Measurements from ENCODE around the gene CATSPER1.

CATSPER1 gene

GRCh38 chr11:66002648-66003225, 23.5 kb downstream of the CATSPER1 start:
- no peak for DNase-seq (ENCODE audit: low read depth in 2 of 2)

DNA sequence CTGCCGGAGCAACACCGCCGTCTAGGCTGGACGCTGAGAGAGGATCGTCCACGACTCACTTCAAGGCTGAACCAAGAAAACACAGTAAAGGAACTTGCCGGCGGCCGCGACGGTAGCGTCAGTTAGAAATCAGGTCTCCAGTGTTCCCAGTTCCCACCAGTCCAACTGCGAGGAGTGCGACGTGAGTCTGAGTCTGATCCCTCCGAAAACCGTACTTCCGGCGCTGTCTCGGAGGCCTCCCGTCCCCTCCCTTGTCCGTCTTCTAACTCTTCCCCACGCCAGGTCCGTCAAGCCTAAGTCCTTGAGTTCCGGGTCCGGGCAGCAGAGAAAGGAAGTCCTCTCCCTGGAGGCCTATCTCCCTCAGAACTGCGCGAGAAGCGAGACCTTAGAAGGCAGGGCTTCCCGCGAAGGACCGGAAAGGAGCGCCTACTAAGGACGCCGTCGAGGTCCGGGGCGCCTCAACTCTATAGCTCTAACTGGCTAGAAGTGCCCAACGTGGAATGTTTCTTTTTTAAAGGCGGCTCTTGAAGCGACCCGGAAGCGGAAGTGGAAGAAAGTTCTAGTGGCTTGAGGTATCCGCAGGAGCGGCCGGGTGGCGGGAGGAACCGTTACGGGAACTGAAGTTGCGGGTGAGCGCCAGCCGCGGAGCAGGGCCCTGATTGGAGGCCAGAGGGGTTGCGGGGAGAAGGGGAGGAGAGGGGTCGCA, 24.2 kb downstream of the CATSPER1 start, which contains the start of the genes BANF1 and EIF1AD:
Gene BANF1 (plus strand): TSS at position 562 of the 706 bp plus-strand sequence. CDS start 748 bp downstream, outside the sequence.
Gene EIF1AD (minus strand): TSS at position 216 of the 706 bp plus-strand sequence. CDS start 1,768 bp downstream, outside the sequence.
- DNase-seq (ENCODE audit: low read depth in 2 of 2) = peak; percentile 88 to 89

DNA sequence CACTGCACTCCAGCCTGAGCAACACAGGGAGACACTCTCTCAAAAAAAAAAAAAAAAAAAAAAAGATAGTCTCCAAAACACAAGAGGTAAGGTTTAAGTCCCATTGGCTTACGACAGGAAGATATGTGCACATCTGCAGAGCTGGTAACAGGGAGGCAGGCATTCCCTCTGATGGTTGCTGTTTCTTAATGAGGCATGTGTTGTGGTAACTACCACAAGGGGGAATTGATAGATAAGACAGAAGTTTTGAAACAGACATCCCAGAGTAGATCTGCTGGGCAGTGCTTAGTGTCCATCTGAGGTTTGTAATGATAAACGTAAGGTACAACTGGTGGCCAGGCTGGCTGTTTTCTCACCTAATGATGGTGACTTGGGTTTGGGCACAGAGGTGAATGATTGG, 29.0 kb downstream of the CATSPER1 start:
- DNase-seq (ENCODE audit: low read depth in 2 of 2) = no peak

GRCh38 chr11:65992056-65992455, 34.2 kb downstream of the CATSPER1 start:
- no peak for DNase-seq (ENCODE audit: low read depth in 2 of 2)

DNA sequence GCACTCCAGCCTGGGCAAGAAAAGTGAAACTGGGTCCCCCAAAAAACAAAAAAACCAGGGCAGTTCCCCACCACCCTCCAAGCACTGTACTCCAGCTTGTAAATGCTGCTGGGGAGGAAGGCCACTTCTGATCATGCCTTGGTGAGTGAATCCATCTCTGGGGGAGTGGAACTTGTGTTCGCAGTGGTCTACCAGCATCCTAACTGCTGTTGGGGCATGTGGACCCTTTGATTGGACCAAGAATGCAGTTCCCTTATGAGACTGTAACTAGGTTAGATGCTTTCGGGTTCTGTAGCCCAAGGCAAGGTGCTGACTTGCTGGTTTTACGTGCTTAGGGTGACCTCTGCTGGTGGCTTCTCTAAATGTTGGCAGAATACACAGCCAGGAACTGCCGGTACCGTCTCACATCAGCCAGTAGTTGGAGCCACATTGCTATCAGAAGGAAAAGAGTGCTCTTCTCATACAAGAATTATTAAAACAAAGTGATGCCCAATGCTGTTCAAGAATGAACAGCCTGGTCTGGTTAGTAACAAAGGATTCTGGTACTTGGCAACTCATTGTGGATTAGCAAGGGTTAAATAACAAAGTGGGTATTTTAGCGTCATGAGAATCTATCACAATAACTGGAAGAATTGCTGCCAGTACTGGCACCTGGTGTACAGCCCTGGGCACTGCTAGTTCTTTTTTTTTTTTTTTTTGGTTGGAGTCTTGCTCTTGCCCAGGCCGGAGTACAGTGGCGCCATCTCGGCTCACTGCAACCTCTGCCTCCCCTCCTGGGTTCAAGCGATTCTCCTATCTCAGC, 37.3 kb downstream of the CATSPER1 start:
- peak; percentile 77 to 78 for DNase-seq (ENCODE audit: low read depth in 2 of 2)

GRCh38 chr11:65987336-65987735, 38.9 kb downstream of the CATSPER1 start:
- DNase-seq (ENCODE audit: low read depth in 2 of 2) = no peak

DNA sequence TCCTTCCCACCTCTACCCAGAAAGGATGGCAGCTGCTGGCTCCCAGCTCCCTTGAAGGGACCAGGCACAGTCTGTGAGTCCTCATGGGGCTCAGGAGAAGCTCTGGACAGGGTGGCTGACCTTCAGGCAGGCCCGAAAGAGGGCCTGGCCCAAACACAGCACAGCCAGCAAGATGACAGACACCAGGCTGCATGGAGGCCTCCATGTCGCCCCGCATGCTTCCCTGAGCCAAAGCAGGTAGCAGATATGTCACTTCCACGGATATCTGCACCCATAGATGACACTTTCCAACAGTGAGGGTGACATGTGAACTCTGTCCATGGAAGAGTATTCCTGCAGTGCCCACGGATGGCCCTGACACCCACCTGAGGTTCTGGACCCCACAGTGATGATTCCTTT, 42.7 kb downstream of the CATSPER1 start:
- no peak for DNase-seq (ENCODE audit: low read depth in 2 of 2)

- DNase-seq (ENCODE audit: low read depth in 2 of 2) = no peak
These were observed 43.3 kb downstream of the CATSPER1 start for GRCh38 chr11:65982824-65983588.

- no peak for DNase-seq (ENCODE audit: low read depth in 2 of 2)
These were observed 44.1 kb downstream of the CATSPER1 start for GRCh38 chr11:65981972-65982823.

DNA sequence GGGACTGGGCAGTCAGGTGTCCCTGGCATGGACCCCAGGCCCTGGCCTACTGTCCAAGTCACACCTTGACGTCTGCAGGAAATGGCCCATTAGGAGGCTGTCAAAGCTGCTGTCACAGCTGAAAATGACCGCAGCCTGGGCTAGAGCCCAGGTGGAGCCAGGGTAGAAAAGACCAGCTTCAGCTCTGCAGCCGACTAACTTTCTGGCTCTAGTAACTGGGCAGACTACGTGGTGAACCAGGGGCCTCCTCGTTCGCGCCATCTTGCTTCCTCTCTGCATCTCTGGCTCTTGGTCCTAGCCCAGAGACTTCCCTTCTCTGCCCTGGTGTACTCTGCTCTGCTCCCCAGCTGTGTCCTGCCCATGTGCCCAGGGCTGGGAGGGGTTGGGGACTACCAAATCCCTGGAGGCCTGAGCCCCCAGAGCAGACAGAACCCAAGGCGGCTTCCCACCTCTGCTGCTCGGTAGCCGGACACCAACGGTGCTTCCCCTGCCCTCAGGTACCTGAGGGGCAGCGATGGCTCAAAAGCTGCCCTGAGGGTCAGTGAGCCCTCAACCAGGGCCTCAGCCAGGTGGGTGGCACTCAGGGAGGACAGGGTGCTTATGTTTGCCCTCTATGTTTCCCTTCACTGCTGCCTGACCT, 45.1 kb downstream of the CATSPER1 start:
- no peak for DNase-seq (ENCODE audit: low read depth in 2 of 2)

DNA sequence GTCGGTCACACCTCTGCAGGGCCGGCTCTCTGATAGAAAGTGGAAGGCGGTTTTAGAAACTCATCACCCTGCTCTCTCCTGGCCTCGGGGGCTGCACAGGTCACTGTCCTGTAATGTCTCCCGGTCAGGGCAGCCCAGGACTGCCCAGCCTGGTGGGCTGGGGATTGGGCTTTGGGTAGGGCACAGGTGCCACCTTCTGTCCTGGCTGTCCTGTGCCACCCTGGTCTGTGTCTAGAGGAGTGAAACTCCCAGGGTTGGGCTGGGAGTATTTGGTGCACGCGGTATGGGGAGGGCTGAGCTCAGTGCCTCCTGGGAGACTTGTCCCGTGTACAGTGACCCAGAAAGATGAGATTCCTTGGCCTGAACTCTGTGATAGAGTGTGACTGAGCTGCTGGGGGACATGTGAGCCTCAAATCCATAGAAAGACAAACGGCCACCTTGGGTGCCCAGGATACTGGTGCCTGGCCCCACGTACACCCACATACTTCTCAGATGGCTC, 47.0 kb downstream of the CATSPER1 start:
- DNase-seq (ENCODE audit: low read depth in 2 of 2) = no peak

DNA sequence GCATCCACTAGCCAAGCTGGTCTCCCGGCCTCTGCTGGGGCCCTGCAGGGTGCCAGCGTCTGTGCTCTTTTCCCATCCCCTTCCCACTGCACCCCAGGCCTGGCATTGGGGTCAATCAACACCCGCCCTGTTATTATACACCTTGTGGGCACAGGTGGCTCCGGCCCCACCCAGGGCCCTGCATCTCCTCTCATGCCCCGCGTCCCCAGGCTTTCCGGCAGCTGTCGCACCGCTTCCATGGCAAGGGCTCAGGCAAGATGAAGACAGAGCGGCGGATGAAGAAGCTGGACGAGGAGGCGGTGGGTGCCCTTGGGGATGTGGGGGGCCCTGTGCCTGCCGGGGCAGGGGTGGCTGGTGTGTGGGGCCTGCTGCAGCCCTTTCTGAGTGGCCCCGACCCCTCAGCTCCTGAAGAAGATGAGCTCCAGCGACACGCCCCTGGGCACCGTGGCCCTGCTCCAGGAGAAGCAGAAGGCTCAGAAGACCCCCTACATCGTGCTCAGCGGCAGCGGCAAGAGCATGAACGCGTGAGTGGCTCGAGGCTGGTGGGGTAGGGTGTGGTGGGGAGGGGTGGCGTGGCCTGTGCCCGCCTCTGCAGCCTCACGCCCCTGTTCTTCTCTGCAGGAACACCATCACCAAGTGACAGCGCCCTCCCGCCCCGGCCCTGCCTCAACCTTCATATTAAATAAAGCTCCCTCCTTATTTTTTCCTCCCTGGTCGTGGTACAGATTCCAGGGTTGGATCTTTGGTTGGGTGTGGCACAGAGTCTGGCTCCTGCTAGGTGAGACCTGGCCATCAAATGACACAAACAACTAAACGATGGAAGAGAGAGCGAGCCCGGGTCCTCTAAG, 47.7 kb downstream of the CATSPER1 start:
- no peak for DNase-seq (ENCODE audit: low read depth in 2 of 2)

DNA sequence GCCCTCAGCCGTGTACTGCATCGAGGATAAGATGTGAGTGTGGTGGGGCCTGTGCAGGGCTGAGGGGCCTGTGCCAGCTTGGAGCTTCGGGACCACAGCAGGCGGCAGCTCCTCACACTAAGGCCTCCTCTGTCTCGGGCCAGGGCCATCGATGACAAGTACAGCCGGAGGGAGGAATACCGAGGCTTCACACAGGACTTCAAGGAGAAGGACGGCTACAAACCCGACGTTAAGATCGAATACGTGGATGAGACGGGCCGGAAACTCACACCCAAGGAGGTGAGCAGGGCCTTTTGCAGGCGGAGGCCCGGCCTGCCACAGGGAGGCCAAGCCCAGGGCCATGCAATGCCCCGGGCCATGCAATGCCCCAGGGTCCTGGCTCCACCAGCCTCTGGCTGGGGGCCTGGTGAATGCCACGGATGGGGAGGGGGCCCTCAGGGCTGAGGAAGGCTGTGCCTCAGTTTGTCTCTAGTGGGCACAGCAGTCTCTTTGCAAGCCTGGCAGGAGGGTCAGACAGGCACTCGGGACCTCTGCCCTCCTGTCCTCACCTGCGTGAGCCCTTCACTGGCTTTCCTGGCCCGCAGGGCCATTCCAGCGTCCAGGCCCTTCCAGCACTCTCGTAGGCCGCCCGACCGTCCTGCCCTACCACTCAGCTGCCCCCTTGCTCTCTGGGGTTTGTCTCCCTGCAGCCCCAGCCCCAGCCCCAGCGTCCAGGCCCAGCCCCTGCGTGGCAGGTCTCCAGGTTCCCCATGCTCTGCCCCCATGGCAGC, 48.5 kb downstream of the CATSPER1 start:
- DNase-seq (ENCODE audit: low read depth in 2 of 2) = no peak

GRCh38 chr11:65976216-65977176, 49.8 kb downstream of the CATSPER1 start:
- no peak for DNase-seq (ENCODE audit: low read depth in 2 of 2)

DNA sequence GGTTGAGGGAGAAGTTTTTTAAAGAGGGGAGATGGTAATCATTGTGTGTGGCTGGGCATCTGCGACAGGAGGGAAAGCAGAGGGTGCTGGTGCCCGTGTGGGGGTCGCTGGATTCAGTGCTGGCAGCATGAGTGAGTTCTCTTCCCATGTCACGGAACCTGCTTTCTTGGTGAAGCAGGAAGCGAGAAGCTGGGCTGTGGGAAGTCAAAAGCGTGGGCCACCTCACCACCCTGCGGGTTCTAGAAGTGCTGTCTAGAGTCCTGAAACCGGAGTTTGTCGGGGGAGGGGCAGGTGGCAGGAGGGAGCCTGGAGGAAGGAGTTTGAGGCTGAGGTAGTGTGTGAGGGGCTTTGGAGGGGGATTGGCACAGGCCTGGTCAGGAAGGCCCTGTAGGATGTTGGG, 50.5 kb downstream of the CATSPER1 start:
- no peak for DNase-seq (ENCODE audit: low read depth in 2 of 2)

- DNase-seq (ENCODE audit: low read depth in 2 of 2) = no peak
These were observed 52.7 kb downstream of the CATSPER1 start for GRCh38 chr11:65973439-65974110.

DNA sequence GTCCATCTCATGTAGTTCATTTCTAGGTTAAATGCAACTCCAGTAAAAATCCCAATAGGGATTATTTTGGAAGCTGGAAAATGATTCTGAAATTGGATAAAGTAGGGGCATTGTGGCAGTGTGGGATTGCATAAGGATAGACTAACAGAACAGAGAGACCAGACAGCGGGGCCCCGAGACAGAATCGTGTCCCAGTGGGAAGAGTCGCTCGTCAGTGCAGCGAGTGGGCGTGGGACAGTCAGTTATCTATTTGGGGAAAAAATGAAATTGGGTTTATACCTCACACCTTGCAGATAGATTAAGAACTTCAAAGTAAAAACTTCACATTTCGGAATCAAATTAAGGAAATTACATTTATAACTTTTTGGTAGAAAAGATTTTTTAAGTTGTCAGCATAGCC, 54.2 kb downstream of the CATSPER1 start:
- DNase-seq (ENCODE audit: low read depth in 2 of 2) = no peak

Data from stimulated activated CD8-positive, alpha-beta memory T cell treated with anti-CD3 and anti-CD28 coated beads, Interleukin-15, amount 100 ng/mL, for 48 hours (primary cell).